ENCODE results near the gene FANCI.
A peak's percentile ranks its signal among the peaks of the same experiment; 100 is the strongest.

Gene FANCI

GRCh38 chr15:89308236-89308635 lies 64.5 kb downstream of the FANCI start:
- no peak for DNase-seq

- no peak for DNase-seq
Measured at GRCh38 chr15:89309993-89310392, 66.2 kb downstream of the FANCI start.

- DNase-seq = no peak
Measured at GRCh38 chr15:89315375-89315929, 71.7 kb downstream of the FANCI start.

- DNase-seq = no peak
Measured at GRCh38 chr15:89316504-89316903, 72.7 kb downstream of the FANCI start.

GRCh38 chr15:89317186-89317720 lies 73.5 kb downstream of the FANCI start:
- no peak for DNase-seq

- DNase-seq = no peak
Measured at GRCh38 chr15:89319678-89320077, 75.9 kb downstream of the FANCI start.

GRCh38 chr15:89320200-89320599 lies 76.4 kb downstream of the FANCI start:
- DNase-seq = no peak

GRCh38 chr15:89321521-89322410 lies 78.0 kb downstream of the FANCI start:
- no peak for DNase-seq

- no peak for DNase-seq
Measured at GRCh38 chr15:89322822-89323221, 79.0 kb downstream of the FANCI start.

GRCh38 chr15:89323825-89324224 lies 80.0 kb downstream of the FANCI start:
- no peak for DNase-seq

- no peak for DNase-seq
Measured at GRCh38 chr15:89325039-89325803, 81.4 kb downstream of the FANCI start.

GRCh38 chr15:89326316-89326715 lies 82.5 kb downstream of the FANCI start:
- DNase-seq = no peak

GRCh38 chr15:89327113-89327512 lies 83.3 kb downstream of the FANCI start:
- no peak for DNase-seq

- DNase-seq = no peak
Measured at GRCh38 chr15:89328398-89329254, 84.8 kb downstream of the FANCI start.

GRCh38 chr15:89329329-89330084 lies 85.7 kb downstream of the FANCI start:
- DNase-seq = peak in 1 of 2 donors; percentile 37

- DNase-seq = no peak
Measured at GRCh38 chr15:89330119-89330518, 86.3 kb downstream of the FANCI start.

GRCh38 chr15:89330881-89331595 lies 87.3 kb downstream of the FANCI start:
- DNase-seq = no peak

GRCh38 chr15:89332446-89332845 lies 88.7 kb downstream of the FANCI start:
- DNase-seq = peak in 1 of 2 donors; percentile 25

- no peak for DNase-seq
Measured at GRCh38 chr15:89333011-89333860, 89.5 kb downstream of the FANCI start.

GRCh38 chr15:89333959-89334509 lies 90.3 kb downstream of the FANCI start:
- DNase-seq = no peak

All from CD4-positive, alpha-beta T cell treated with Interleukin-1 beta for 1 hour (primary cell).